GM21515 (cell line): ENCODE measurements around the gene KRTAP4-3.
"Not testable (repeated sequence)": the region's sequence is repeated elsewhere in the genome, so short reads cannot be mapped to it uniquely, and the experiment has no call there.

Source experiments
- ATAC-seq: cut with Tn5 transposase; IDR thresholded peaks from one replicate; pipeline ENCODE4 v1.9.1; 2021; ENCODE audit not compliant: unreplicated experiment

Gene KRTAP4-3

DNA sequence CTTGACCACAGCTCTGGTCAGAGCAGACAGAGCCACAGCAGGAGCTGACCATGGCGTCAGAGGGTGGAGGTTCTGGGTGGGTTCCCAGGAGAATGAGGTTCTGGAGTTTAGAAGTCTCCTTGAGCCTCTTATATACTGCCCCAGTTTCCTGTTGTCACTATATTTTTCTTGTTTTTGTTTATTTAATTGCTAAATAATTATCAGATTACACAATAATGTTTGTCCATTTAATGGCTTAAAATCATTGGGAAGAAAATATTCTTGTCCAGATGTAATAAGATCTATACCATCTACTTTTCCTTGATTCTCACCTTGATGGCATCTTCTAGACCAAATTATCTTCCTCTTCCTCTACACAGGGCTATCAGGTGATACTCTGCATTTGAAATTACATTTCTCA is at the start of gene KRTAP4-3:
KRTAP4-3 (minus strand) TSS at position 101 of the 400 bp plus-strand sequence; CDS start at position 52, 49 bp downstream.
- no peak for ATAC-seq

GRCh38 chr17:41215681-41216080 is 47.7 kb upstream of the KRTAP4-3 start:
- no peak for ATAC-seq

- ATAC-seq: no peak
These were observed 44.6 kb upstream of the KRTAP4-3 start for GRCh38 chr17:41212524-41213169.

- ATAC-seq: no peak
These were observed 43.9 kb upstream of the KRTAP4-3 start for GRCh38 chr17:41211845-41212466.

- no peak for ATAC-seq
These were observed 31.5 kb upstream of the KRTAP4-3 start for GRCh38 chr17:41199421-41200078.

DNA sequence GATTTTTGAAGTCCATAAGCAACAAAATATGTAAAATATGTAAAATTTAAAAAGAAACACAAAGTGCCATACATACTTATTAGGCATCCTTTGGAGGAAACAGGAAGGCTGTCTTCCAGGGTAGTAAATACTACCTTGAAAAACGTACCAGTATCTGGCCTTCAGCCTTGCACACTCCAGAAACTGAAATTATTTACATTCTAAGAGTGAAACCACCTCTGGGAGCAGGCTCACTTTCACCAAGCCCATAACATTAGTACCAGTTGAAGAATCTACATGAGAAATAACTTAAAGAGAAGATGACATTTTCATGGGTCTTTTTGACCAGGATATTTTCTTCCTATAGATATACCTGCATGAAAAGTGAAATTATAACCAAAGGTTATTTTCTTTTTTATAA is 28.0 kb upstream of the KRTAP4-3 start:
- no peak for ATAC-seq

DNA sequence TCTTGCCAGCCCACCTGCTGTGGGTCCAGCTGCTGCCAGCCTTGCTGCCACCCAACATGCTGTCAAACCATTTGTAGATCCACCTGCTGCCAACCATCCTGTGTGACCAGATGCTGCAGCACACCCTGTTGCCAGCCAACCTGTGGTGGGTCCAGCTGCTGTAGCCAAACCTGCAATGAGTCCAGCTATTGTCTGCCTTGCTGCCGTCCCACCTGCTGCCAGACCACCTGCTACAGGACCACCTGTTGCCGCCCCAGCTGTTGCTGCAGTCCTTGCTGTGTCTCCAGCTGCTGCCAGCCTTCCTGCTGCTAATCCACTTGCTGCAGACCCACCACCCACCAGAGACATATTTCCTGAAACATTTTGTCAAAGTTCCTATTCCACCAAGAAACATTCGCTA is 22.3 kb upstream of the KRTAP4-3 start:
- no peak for ATAC-seq

- ATAC-seq: not testable (repeated sequence)
These were observed 21.9 kb upstream of the KRTAP4-3 start, which contains the start of gene KRTAP9-1 for GRCh38 chr17:41189837-41190318. Gene KRTAP9-1 (plus strand): TSS chr17:41189887. CDS start chr17:41189887, 0 bp downstream.

GRCh38 chr17:41186872-41187271 is 18.9 kb upstream of the KRTAP4-3 start:
- ATAC-seq: no peak

- no peak for ATAC-seq
These were observed 17.0 kb upstream of the KRTAP4-3 start for GRCh38 chr17:41185001-41185400.

DNA sequence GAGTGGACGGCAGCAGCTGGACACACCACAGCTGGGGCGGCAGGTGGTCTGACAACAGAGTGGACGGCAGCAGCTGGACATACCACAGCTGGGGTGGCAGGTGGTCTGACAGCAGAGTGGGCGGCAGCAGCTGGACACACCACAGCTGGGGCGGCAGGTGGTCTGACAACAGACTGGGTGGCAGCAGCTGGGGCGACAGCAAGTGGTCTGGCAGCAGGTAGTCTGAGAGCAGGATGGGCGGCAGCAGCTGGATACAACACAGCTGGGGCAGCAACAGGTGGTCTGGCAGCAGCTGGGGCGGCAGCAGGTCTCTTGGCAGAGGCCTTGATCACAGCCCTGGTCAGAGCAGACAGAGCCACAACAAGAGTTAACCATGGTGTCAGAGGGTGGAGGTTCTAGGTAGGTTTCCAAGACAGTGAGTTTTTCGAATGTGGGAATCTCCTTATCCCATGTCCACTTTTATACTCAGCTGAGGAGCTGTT is 16.5 kb upstream of the KRTAP4-3 start, which contains the start of gene KRTAP4-1:
KRTAP4-1 (minus strand) TSS at position 432 of the 482 bp plus-strand sequence; CDS start at position 375, 57 bp downstream.
- ATAC-seq: no peak

DNA sequence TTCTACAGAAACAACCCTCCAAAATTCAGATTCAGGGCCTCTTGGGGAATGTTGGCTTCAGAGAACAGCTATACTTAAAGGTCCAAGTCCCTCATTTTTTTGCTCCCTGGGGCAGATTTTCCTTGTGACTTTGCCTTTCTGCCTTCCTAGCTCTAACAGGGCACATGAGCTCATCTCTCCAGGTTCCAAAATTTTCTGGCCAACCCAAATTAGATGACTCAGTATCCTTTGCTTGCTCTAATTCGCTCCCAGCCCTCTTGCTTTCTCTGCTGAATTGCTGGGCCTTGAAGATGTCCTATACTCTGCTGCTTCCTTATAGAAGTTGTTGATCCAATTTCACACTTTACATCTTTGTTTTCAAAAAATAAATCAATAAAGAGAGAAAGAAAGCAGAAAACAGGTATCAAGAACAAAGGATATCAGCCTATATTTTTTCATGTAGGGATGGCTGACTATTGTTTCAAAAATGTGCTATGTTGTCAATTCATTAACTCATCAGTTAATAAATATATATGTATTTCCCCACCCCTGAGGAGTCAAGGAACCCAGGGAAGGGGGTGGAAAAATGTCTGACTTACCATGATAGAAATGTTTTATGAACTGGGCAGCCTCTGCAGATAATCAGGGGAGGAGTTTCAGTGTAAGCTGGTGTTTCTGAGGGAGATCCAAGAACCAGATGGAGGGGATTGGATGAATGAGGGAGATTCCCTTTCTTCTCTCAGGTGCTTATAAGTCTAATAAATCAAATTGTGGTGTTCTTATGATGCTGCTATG is 11.0 kb upstream of the KRTAP4-3 start:
- no peak for ATAC-seq

DNA sequence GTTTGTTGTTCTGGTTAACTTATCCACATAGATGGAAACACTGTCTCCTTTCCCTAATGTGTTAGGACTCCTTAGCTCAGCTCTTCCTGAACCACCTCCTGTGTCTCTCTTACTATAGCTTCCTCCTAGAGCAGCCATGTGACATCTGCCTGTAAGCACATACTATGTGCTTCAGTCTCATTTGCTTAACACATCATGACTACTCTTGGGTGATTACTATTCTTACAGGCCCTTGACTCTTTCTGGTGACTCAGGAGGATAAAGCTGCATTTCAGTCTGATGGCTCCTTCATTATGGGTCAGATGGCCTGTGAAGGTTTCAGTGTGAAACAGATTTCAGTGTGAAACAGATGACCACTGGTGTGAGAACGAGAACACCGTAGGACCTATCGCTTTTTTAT is 10.3 kb upstream of the KRTAP4-3 start:
- no peak for ATAC-seq

GRCh38 chr17:41177727-41178271 is 9.8 kb upstream of the KRTAP4-3 start, which contains the start of gene KRTAP4-2:
Gene KRTAP4-2 (minus strand): TSS chr17:41178221. CDS start chr17:41178164, 57 bp downstream.
- ATAC-seq: no peak

GRCh38 chr17:41176744-41177387 is 8.8 kb upstream of the KRTAP4-3 start:
- no peak for ATAC-seq

DNA sequence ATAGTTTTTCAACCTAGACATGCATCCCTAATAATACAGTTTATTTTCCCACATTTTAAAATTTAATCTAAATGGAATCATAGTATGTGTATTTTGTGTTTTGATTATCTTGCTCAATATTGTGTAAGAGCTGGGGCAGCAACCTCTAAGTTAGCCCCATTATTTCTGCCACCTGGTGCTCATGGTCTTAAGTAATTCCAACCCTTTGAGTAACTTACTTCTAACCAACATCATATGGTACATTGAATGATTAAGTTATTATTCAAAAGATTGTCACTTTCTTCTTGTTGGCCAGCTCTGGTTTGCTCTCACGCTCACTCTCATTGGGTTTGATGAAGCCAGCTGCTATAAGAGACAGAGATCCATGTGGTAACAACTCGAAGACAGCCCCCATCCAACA is 3.9 kb upstream of the KRTAP4-3 start:
- ATAC-seq: no peak

DNA sequence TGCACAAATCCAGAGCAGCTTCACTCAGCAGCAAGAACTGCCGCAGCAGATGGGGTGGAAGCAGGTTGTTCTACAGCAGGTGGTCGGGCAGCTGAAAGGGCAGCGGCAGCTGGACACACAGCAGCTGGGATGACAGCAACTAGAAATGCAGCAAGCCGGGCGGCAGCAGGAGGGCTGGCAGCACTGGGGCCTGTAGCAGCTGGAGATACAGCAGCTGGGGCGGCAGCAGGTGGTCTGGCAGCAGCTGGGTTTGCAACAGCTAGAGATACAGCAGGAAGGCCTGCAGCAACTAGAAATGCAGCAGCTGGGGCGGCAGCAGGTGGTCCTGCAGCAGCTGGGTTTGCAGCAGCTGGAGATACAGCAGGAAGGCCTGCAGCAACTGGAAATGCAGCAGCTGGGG is 460 bp downstream of the KRTAP4-3 start:
- ATAC-seq: no peak

- no peak for ATAC-seq
These were observed 4.2 kb downstream of the KRTAP4-3 start for GRCh38 chr17:41163828-41164227.

DNA sequence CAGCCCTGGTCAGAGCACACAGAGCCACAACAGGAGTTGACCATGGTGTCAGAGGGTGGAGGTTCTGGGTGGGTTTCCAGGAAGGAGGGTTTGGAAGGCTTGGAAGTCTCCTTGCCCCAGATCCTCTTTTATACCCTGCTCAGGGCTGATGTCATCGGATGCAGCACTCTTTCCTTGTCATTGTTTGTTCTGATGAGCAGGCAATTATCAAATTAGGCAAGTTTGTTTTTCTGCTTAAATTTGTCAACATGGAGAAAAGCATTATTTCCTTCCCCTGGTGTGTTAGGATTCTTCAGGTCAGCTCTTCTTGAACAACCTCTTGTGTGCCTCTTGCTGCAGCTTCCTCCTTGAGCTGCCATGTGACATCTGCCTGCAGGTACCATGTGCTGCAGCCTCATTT is 7.4 kb downstream of the KRTAP4-3 start, which contains the start of gene KRTAP4-4:
KRTAP4-4 (minus strand) TSS at position 101 of the 400 bp plus-strand sequence; CDS start at position 44, 57 bp downstream.
- ATAC-seq: no peak

GRCh38 chr17:41160190-41160589 is 7.8 kb downstream of the KRTAP4-3 start:
- not testable (repeated sequence) for ATAC-seq
